Mesendoderm (in vitro differentiated cells): Measurements from ENCODE around the gene GSTT2.
A peak's percentile ranks its signal among the peaks of the same experiment; 100 is the strongest.

Source experiments
- DNase-seq: peaks from one replicate; pipeline ENCODE4 v3.0.0; 2013
- H2AK5ac ChIP-seq: 2 replicates; pipeline ENCODE4 v1.6.1; 2013; ENCODE audit warnings: low read length, inconsistent platforms
- H2BK120ac ChIP-seq: 2 replicates; pipeline ENCODE4 v1.6.1; 2013; ENCODE audit warnings: low read depth, mild to moderate bottlenecking, low read length, moderate library complexity, mixed read lengths
- H2BK15ac ChIP-seq: replicated peaks from 2 replicates; pipeline ENCODE4 v1.6.1; 2013; ENCODE audit warnings: low read depth, mild to moderate bottlenecking, moderate library complexity
- H2BK5ac ChIP-seq: 2 replicates; pipeline ENCODE4 v1.6.1; 2013; ENCODE audit warnings: low read length, inconsistent platforms
- H3K18ac ChIP-seq: 2 replicates; pipeline ENCODE4 v1.6.1; 2013; ENCODE audit warnings: mild to moderate bottlenecking, low read length, mixed read lengths
- H3K23ac ChIP-seq: one replicate; pipeline ENCODE4 v1.6.1; 2013; ENCODE audit warnings: low read length
- H3K27ac ChIP-seq: 2 replicates; pipeline ENCODE4 v1.5.1; 2013; ENCODE audit warnings: low read depth, mild to moderate bottlenecking, inconsistent platforms, low read length, moderate library complexity
- H3K27me3 ChIP-seq: 2 replicates; pipeline ENCODE4 v1.6.1; 2013; ENCODE audit warnings: low read length, control low read depth, mild to moderate bottlenecking, inconsistent platforms; ENCODE audit not compliant: insufficient read depth, poor library complexity
- H3K36me3 ChIP-seq: 2 replicates; pipeline ENCODE4 v1.6.1; 2013; ENCODE audit warnings: low read length, inconsistent platforms; ENCODE audit not compliant: control insufficient read depth, insufficient read depth
- H3K4ac ChIP-seq: one replicate; pipeline ENCODE4 v1.6.1; 2013; ENCODE audit warnings: low read depth, mild to moderate bottlenecking, low read length, moderate library complexity
- H3K4me1 ChIP-seq: 2 replicates; pipeline ENCODE4 v1.6.1; 2013; ENCODE audit warnings: low read depth, low read length, inconsistent platforms; ENCODE audit not compliant: control insufficient read depth
- H3K4me2 ChIP-seq: 2 replicates; pipeline ENCODE4 v1.6.1; 2013; ENCODE audit warnings: low read length
- H3K4me3 ChIP-seq: 2 replicates; pipeline ENCODE4 v1.5.1; 2013; ENCODE audit warnings: mild to moderate bottlenecking, low read length
- H3K56ac ChIP-seq: one replicate; pipeline ENCODE4 v1.6.1; 2013; ENCODE audit warnings: low read length
- H3K79me1 ChIP-seq: 2 replicates; pipeline ENCODE4 v1.6.1; 2013; ENCODE audit warnings: low read length, inconsistent platforms
- H3K79me2 ChIP-seq: 2 replicates; pipeline ENCODE4 v1.6.1; 2013; ENCODE audit warnings: mild to moderate bottlenecking, low read length; ENCODE audit not compliant: control insufficient read depth, insufficient read depth
- H3K9ac ChIP-seq: 2 replicates; pipeline ENCODE4 v1.6.1; 2013; ENCODE audit warnings: low read length, inconsistent platforms
- H4K5ac ChIP-seq: one replicate; pipeline ENCODE4 v1.6.1; 2013; ENCODE audit warnings: low read length
- H4K8ac ChIP-seq: one replicate; pipeline ENCODE4 v1.6.1; 2013; ENCODE audit warnings: low read depth, mild to moderate bottlenecking, control low read depth, low read length, moderate library complexity
- WGBS: extraction: QIAGEN DNeasy Blood & Tissue Kit; methylation state at CpG from one replicate; pipeline ENCODE4 v1.1.7; 2013; ENCODE audit warnings: low lambda C conversion rate, missing lambda C conversion rate; ENCODE audit not compliant: insufficient coverage; ENCODE audit errors: extremely low coverage; 5-methylcytosine and 5-hydroxymethylcytosine counted together

The GSTT2 gene

GRCh38 chr22:24011735-24012068, 31.8 kb downstream of the GSTT2 start:
- H3K9ac ChIP-seq: peak overlapping the region; percentile 83
- H3K56ac ChIP-seq: peak overlapping the region; percentile 88
- no peak overlapping the region for H3K23ac ChIP-seq
- no peak overlapping the region for H2AK5ac ChIP-seq
- DNase-seq: peak; percentile 40
- H3K36me3 ChIP-seq: no peaks in the 10 kb centered on the region
- no peak overlapping the region for H4K5ac ChIP-seq
- no peak overlapping the region for H2BK15ac ChIP-seq
- H2BK5ac ChIP-seq: no peak overlapping the region
- H2BK120ac ChIP-seq: no peak overlapping the region
- no peak overlapping the region for H3K18ac ChIP-seq
- H3K4me3 ChIP-seq: peak overlapping the region; percentile 83
- WGBS: no CpG with 5 or more reads among the region's 10 CpGs
- no peak overlapping the region for H3K4ac ChIP-seq
- no peak overlapping the region for H4K8ac ChIP-seq
- peak overlapping the region; percentile 51 for H3K4me2 ChIP-seq
- H3K27me3 ChIP-seq: no peaks in the 10 kb centered on the region
- H3K4me1 ChIP-seq: peaks cover 3% of the 10 kb centered on the region
- peaks cover 13% of the 10 kb centered on the region for H3K79me2 ChIP-seq
- no peak overlapping the region for H3K27ac ChIP-seq
- peaks cover 7% of the 10 kb centered on the region for H3K79me1 ChIP-seq

GRCh38 chr22:24016156-24016555, 36.2 kb downstream of the GSTT2 start:
- no peak overlapping the region for H2BK15ac ChIP-seq
- no peak overlapping the region for H3K4me3 ChIP-seq
- H2AK5ac ChIP-seq: no peak overlapping the region
- peaks cover 3% of the 10 kb centered on the region for H3K4me1 ChIP-seq
- no peak overlapping the region for H3K23ac ChIP-seq
- H2BK5ac ChIP-seq: no peak overlapping the region
- no peak overlapping the region for H2BK120ac ChIP-seq
- peaks cover 15% of the 10 kb centered on the region for H3K79me2 ChIP-seq
- no CpG with 5 or more reads among the region's 1 CpG for WGBS
- H3K36me3 ChIP-seq: no peaks in the 10 kb centered on the region
- no peak overlapping the region for H4K8ac ChIP-seq
- no peak overlapping the region for H3K27ac ChIP-seq
- peaks cover 7% of the 10 kb centered on the region for H3K79me1 ChIP-seq
- no peak overlapping the region for H3K18ac ChIP-seq
- no peak overlapping the region for H4K5ac ChIP-seq
- H3K4me2 ChIP-seq: no peak overlapping the region
- no peak overlapping the region for H3K9ac ChIP-seq
- no peak overlapping the region for H3K4ac ChIP-seq
- no peaks in the 10 kb centered on the region for H3K27me3 ChIP-seq
- no peak for DNase-seq
- no peak overlapping the region for H3K56ac ChIP-seq

- H3K18ac ChIP-seq: no peak overlapping the region
- no peak overlapping the region for H3K27ac ChIP-seq
- H2BK5ac ChIP-seq: no peak overlapping the region
- no peak overlapping the region for H3K9ac ChIP-seq
- no peak for DNase-seq
- H3K79me2 ChIP-seq: peaks cover 1% of the 10 kb centered on the region
- no peaks in the 10 kb centered on the region for H3K36me3 ChIP-seq
- no peak overlapping the region for H4K5ac ChIP-seq
- no peaks in the 10 kb centered on the region for H3K4me1 ChIP-seq
- H3K23ac ChIP-seq: no peak overlapping the region
- H2BK15ac ChIP-seq: no peak overlapping the region
- H3K4me2 ChIP-seq: no peak overlapping the region
- H3K4me3 ChIP-seq: no peak overlapping the region
- no CpG with 5 or more reads among the region's 3 CpGs for WGBS
- no peak overlapping the region for H3K4ac ChIP-seq
- no peak overlapping the region for H3K56ac ChIP-seq
- H2AK5ac ChIP-seq: no peak overlapping the region
- H2BK120ac ChIP-seq: no peak overlapping the region
- H3K79me1 ChIP-seq: peaks cover 2% of the 10 kb centered on the region
- H3K27me3 ChIP-seq: no peaks in the 10 kb centered on the region
- H4K8ac ChIP-seq: no peak overlapping the region
Measured at GRCh38 chr22:24021304-24021703, 41.4 kb downstream of the GSTT2 start.

- Histone ChIP-seq H2BK5ac (no peak overlapping the region), H3K23ac (no peak overlapping the region), H3K79me2 (no peaks in the 10 kb centered on the region), H2BK15ac (no peak overlapping the region), H3K36me3 (no peaks in the 10 kb centered on the region), H3K4me2 (no peak overlapping the region), H2AK5ac (no peak overlapping the region), H3K27me3 (no peaks in the 10 kb centered on the region), H3K18ac (no peak overlapping the region), H4K8ac (no peak overlapping the region), H3K56ac (no peak overlapping the region), H3K27ac (no peak overlapping the region), H3K4me1 (no peaks in the 10 kb centered on the region), H3K79me1 (peaks cover 7% of the 10 kb centered on the region), H3K4me3 (no peak overlapping the region), H3K4ac (no peak overlapping the region), H3K9ac (no peak overlapping the region), H4K5ac (no peak overlapping the region), H2BK120ac (no peak overlapping the region)
- no peak for DNase-seq
Measured at GRCh38 chr22:24023204-24023789, 43.4 kb downstream of the GSTT2 start.

GRCh38 chr22:24024354-24024753, 44.4 kb downstream of the GSTT2 start:
- H3K27ac ChIP-seq: no peak overlapping the region
- no peak overlapping the region for H2BK5ac ChIP-seq
- H4K5ac ChIP-seq: no peak overlapping the region
- H3K36me3 ChIP-seq: no peaks in the 10 kb centered on the region
- no peaks in the 10 kb centered on the region for H3K4me1 ChIP-seq
- DNase-seq: no peak
- no peak overlapping the region for H3K4ac ChIP-seq
- no peak overlapping the region for H3K23ac ChIP-seq
- peaks cover 10% of the 10 kb centered on the region for H3K79me1 ChIP-seq
- WGBS: no CpG with 5 or more reads among the region's 3 CpGs
- no peak overlapping the region for H2BK120ac ChIP-seq
- H3K56ac ChIP-seq: no peak overlapping the region
- no peaks in the 10 kb centered on the region for H3K27me3 ChIP-seq
- H2AK5ac ChIP-seq: no peak overlapping the region
- no peak overlapping the region for H3K18ac ChIP-seq
- no peak overlapping the region for H3K9ac ChIP-seq
- no peak overlapping the region for H3K4me3 ChIP-seq
- no peak overlapping the region for H4K8ac ChIP-seq
- H2BK15ac ChIP-seq: no peak overlapping the region
- H3K79me2 ChIP-seq: peaks cover 2% of the 10 kb centered on the region
- H3K4me2 ChIP-seq: no peak overlapping the region

- no peak overlapping the region for H4K5ac ChIP-seq
- H3K27ac ChIP-seq: no peak overlapping the region
- H2BK120ac ChIP-seq: no peak overlapping the region
- peaks cover 15% of the 10 kb centered on the region for H3K79me1 ChIP-seq
- no peak overlapping the region for H3K4me2 ChIP-seq
- H3K56ac ChIP-seq: no peak overlapping the region
- no peak for DNase-seq
- H3K36me3 ChIP-seq: no peaks in the 10 kb centered on the region
- no peak overlapping the region for H3K4me3 ChIP-seq
- no peaks in the 10 kb centered on the region for H3K4me1 ChIP-seq
- H2BK15ac ChIP-seq: no peak overlapping the region
- no peaks in the 10 kb centered on the region for H3K27me3 ChIP-seq
- H3K79me2 ChIP-seq: peaks cover 2% of the 10 kb centered on the region
- no peak overlapping the region for H3K4ac ChIP-seq
- H4K8ac ChIP-seq: no peak overlapping the region
- H2AK5ac ChIP-seq: no peak overlapping the region
- no CpG with 5 or more reads among the region's 6 CpGs for WGBS
- no peak overlapping the region for H3K9ac ChIP-seq
- H3K18ac ChIP-seq: no peak overlapping the region
- H2BK5ac ChIP-seq: no peak overlapping the region
- no peak overlapping the region for H3K23ac ChIP-seq
Measured at GRCh38 chr22:24025475-24025874, 45.5 kb downstream of the GSTT2 start.
